ENCODE data around the gene NOSIP. TPM values are rescaled to one million over a fixed set of nuclear protein-coding genes. Genes with fewer than 3 reads are reported as not detected.

The NOSIP gene
- total RNA-seq, 1 donor from 2014 or later = 94.4 TPM

DNA sequence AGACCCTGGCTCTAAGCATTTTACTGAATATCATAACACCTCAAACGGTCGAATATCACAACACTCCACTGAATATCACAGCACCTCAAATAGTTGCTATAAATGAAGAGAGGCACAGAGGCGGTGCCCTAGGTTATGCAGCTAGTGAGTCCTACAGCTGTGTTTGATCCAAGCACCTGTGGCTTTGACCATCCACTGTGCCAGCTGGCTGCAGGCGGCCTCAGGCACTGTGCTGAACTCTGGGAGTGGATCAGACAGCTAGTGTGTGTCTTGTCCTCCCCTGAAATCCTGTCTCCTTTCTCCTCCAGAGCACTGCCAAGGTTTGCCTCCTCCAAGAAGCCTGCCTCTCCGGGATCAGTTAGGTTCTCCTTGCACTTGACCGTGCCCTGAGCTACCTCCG is 7.3 kb downstream of the NOSIP start:
- peaks cover 8% of the 10 kb centered on the region for H3K9me3 Mint-ChIP-seq (ENCODE audit: unreplicated experiment)
- DNase-seq = no peak
- H3K27me3 Mint-ChIP-seq (ENCODE audit: unreplicated experiment) = no peaks in the 10 kb centered on the region
- TF ChIP-seq, protein P1, sequence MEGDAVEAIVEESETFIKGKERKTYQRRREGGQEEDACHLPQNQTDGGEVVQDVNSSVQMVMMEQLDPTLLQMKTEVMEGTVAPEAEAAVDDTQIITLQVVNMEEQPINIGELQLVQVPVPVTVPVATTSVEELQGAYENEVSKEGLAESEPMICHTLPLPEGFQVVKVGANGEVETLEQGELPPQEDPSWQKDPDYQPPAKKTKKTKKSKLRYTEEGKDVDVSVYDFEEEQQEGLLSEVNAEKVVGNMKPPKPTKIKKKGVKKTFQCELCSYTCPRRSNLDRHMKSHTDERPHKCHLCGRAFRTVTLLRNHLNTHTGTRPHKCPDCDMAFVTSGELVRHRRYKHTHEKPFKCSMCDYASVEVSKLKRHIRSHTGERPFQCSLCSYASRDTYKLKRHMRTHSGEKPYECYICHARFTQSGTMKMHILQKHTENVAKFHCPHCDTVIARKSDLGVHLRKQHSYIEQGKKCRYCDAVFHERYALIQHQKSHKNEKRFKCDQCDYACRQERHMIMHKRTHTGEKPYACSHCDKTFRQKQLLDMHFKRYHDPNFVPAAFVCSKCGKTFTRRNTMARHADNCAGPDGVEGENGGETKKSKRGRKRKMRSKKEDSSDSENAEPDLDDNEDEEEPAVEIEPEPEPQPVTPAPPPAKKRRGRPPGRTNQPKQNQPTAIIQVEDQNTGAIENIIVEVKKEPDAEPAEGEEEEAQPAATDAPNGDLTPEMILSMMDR (IDR thresholded peaks at IDR 0.05; ENCODE audit: partially characterized antibody, unreplicated experiment) = no peak
- H3K4me1 Mint-ChIP-seq (ENCODE audit: low read depth, unreplicated experiment) = peaks cover 19% of the 10 kb centered on the region
- no peak overlapping the region for H3K27ac Mint-ChIP-seq (ENCODE audit: unreplicated experiment)
- H3K4me3 Mint-ChIP-seq (ENCODE audit: unreplicated experiment) = no peak overlapping the region
- no peaks in the 10 kb centered on the region for H3K36me3 Mint-ChIP-seq (ENCODE audit: unreplicated experiment)

DNA sequence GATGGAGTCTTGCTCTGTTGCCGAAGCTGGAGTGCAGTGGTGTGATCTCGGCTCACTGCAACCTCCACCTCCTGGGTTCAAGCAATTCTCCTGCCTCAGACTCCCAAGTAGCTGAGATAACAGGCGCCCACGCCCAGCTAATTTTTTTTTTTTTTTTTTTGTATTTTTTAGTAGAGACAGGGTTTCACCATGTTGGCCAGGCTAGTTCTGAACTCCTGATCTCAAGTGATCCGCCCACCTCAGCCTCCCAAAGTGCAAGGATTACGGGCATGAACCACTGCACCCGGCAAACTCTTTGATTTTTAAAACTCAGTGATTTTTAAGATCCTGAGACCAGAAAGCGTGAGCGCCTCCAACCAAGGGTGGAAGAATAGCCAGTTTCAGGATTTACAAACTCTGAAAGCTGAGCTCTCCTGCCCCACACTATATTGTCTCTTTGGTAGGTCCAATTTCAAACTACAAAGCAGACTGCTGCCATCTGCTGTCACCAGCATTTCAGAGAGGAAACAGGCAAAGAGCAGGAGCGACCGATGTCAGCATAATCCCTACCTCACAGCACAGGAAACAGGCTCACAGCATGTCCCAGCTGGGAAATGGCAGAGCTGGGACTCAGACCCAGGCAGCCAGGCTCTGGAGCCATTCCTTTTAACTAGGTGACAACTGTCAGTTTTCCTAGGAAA is 9.2 kb downstream of the NOSIP start:
- peak; percentile 47 for DNase-seq
- H3K4me3 Mint-ChIP-seq (ENCODE audit: unreplicated experiment) = no peak overlapping the region
- H3K9me3 Mint-ChIP-seq (ENCODE audit: unreplicated experiment) = peaks cover 8% of the 10 kb centered on the region
- no peaks in the 10 kb centered on the region for H3K27me3 Mint-ChIP-seq (ENCODE audit: unreplicated experiment)
- TF ChIP-seq, protein P1 (IDR thresholded peaks at IDR 0.05; ENCODE audit: partially characterized antibody, unreplicated experiment) = no peak
- H3K27ac Mint-ChIP-seq (ENCODE audit: unreplicated experiment) = peak overlapping the region; percentile 88
- no peaks in the 10 kb centered on the region for H3K36me3 Mint-ChIP-seq (ENCODE audit: unreplicated experiment)
- H3K4me1 Mint-ChIP-seq (ENCODE audit: low read depth, unreplicated experiment) = peaks cover 21% of the 10 kb centered on the region

DNA sequence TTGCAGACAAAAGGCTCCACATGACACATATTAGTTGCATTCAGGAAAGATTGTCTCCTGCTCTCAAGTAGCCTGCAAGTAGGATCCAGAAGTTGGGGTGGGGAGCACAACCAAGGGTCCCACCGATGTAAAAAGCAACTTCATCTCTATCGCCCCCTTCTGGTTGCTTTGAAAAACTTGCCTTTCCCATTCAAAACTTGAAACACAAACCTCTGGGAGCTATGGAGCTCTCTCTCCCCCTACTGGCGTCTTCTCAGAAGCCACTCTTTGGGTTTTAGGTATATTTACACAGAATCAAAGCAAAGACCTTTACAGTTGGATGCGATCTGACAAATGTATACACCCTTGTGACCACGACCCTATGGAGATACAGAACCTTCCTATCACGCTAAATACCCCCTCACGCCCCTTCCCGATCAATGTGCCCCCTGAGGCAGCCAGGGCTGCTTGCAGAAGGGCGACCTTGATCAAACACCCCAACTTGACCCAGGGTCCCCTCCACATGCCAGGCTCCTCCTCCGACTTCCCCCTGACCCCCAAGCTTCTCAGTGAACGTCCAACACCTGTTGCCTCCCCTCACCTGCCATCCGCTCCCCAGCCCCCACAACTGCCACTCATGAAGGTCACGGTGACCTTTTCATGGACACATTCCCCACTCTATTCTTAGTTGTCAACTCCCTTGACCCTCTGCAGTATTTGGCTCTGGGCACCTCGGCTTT is 10.1 kb downstream of the NOSIP start:
- peak overlapping the region; percentile 63 for H3K4me3 Mint-ChIP-seq (ENCODE audit: unreplicated experiment)
- H3K27me3 Mint-ChIP-seq (ENCODE audit: unreplicated experiment) = no peaks in the 10 kb centered on the region
- TF ChIP-seq, protein P1 (IDR thresholded peaks at IDR 0.05; ENCODE audit: partially characterized antibody, unreplicated experiment) = peak; percentile 98
- H3K4me1 Mint-ChIP-seq (ENCODE audit: low read depth, unreplicated experiment) = peaks cover 21% of the 10 kb centered on the region
- DNase-seq = no peak
- peaks cover 8% of the 10 kb centered on the region for H3K9me3 Mint-ChIP-seq (ENCODE audit: unreplicated experiment)
- no peaks in the 10 kb centered on the region for H3K36me3 Mint-ChIP-seq (ENCODE audit: unreplicated experiment)
- peak overlapping the region; percentile 79 for H3K27ac Mint-ChIP-seq (ENCODE audit: unreplicated experiment)

DNA sequence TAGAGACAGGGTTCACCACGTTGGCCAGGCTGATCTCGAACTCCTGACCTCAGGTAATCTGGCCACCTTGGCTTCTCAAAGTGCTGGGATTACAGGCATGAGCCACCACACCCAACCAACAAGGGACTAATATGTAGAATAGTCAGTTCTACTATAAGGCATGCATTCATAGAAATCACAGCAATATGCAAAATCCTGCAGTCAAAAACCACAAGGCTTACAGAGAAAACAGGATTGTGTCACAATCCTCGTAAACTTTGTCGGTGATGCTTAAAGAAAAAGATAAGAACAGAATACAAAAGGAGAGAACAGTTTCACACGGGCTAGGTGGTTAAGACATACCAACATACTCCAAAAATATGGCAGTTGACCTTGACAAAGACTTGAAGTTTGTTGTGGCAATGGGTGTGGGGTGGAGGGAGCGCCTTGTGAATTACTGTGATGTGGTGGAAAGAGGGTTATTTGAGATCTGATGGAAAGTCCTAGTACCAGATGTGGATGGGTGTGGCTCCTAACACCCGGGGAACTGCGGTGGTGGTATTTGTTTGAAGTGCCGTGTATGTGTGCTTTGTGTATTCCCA is 12.4 kb downstream of the NOSIP start:
- TF ChIP-seq, protein P1 (IDR thresholded peaks at IDR 0.05; ENCODE audit: partially characterized antibody, unreplicated experiment) = no peak
- peaks cover 16% of the 10 kb centered on the region for H3K4me1 Mint-ChIP-seq (ENCODE audit: low read depth, unreplicated experiment)

DNA sequence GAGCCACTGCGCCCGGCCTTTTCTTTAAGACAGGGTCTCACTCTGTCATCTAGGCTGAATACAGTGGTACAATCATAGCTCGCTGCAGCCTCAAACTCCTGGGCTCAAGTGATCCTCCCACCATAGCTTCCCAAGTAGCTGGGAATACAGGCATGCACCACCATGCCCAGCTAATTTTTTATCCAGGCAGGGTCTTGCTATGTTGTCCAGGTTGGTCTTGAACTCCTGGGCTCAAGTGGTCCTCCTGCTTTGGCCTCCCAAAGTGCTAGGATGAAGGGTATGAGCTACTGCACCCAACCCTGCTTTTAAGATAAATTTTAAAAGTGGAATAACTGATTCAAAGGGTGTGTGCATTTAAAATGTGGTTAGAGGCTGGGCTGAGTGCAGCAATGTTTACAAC is 14.1 kb downstream of the NOSIP start:
- Mint-ChIP-seq H3K4me3 (ENCODE audit: unreplicated experiment) (no peak overlapping the region), H3K4me1 (ENCODE audit: low read depth, unreplicated experiment) (peaks cover 14% of the 10 kb centered on the region), H3K27me3 (ENCODE audit: unreplicated experiment) (peaks cover 3% of the 10 kb centered on the region), H3K27ac (ENCODE audit: unreplicated experiment) (no peak overlapping the region), H3K9me3 (ENCODE audit: unreplicated experiment) (peaks cover 11% of the 10 kb centered on the region), H3K36me3 (ENCODE audit: unreplicated experiment) (no peaks in the 10 kb centered on the region)
- DNase-seq = no peak
- TF ChIP-seq, protein P1 (IDR thresholded peaks at IDR 0.05; ENCODE audit: partially characterized antibody, unreplicated experiment) = no peak

More for the DNA sequence above, 12.4 kb downstream of the NOSIP start:
- H3K27ac Mint-ChIP-seq (ENCODE audit: unreplicated experiment) = no peak overlapping the region
- H3K27me3 Mint-ChIP-seq (ENCODE audit: unreplicated experiment) = peaks cover 2% of the 10 kb centered on the region
- H3K4me3 Mint-ChIP-seq (ENCODE audit: unreplicated experiment) = no peak overlapping the region
- H3K36me3 Mint-ChIP-seq (ENCODE audit: unreplicated experiment) = no peaks in the 10 kb centered on the region
- no peak for DNase-seq
- peaks cover 10% of the 10 kb centered on the region for H3K9me3 Mint-ChIP-seq (ENCODE audit: unreplicated experiment)
